HEK293T (cell line): Measurements from ENCODE around the gene TIRAP.

ENCODE experiments used
- CTCF ChIA-PET: fragments of 350-600 bp; formaldehyde crosslinking; extraction: SDS; loops from one replicate; lab custom pipeline; 2021; ENCODE audit warnings: antibody characterized with exemption, inconsistent platforms; lab: Yijun Ruan, JAX
- POLR2A ChIA-PET: fragments of 350-600 bp; formaldehyde crosslinking; extraction: SDS; loops from one replicate; lab custom pipeline; 2020; ENCODE audit warnings: antibody characterized with exemption, inconsistent platforms; lab: Yijun Ruan, JAX
- DNase-seq: peaks from one replicate; pipeline ENCODE4 v3.0.0; 2012; ENCODE audit warnings: mixed read lengths; ENCODE audit errors: extremely low spot score
- ARNT ChIP-seq: fragments of 450-650 bp; IDR thresholded peaks from 2 replicates; pipeline ENCODE4 v1.6.1; 2017; ENCODE audit warnings: mild to moderate bottlenecking
- BHLHE40 ChIP-seq: fragments of 450-650 bp; IDR thresholded peaks from 2 replicates; pipeline ENCODE4 v1.6.1; 2016; ENCODE audit warnings: mild to moderate bottlenecking, moderate library complexity, borderline replicate concordance
- CTBP1 ChIP-seq: fragments of 450-650 bp; IDR thresholded peaks from 2 replicates; pipeline ENCODE4 v1.6.1; 2016; ENCODE audit warnings: borderline replicate concordance
- ELF4 ChIP-seq: fragments of 450-650 bp; IDR thresholded peaks from 2 replicates; pipeline ENCODE4 v1.6.1; 2017; ENCODE audit warnings: antibody characterized with exemption
- FOXA1 ChIP-seq: fragments of 450-650 bp; IDR thresholded peaks from 2 replicates; pipeline ENCODE4 v1.6.1; 2016; ENCODE audit warnings: mild to moderate bottlenecking
- FOXK2 ChIP-seq: fragments of 450-650 bp; IDR thresholded peaks from 2 replicates; pipeline ENCODE4 v1.6.1; 2016; ENCODE audit warnings: mild to moderate bottlenecking
- FOXM1 ChIP-seq: fragments of 450-650 bp; IDR thresholded peaks from 2 replicates; pipeline ENCODE4 v1.6.1; 2017; ENCODE audit warnings: mild to moderate bottlenecking, borderline replicate concordance
- HDGF ChIP-seq: fragments of 450-650 bp; IDR thresholded peaks from 2 replicates; pipeline ENCODE4 v1.6.1; 2017; ENCODE audit warnings: antibody characterized with exemption, borderline replicate concordance
- L3MBTL2 ChIP-seq: fragments of 450-650 bp; conservative IDR thresholded peaks from 2 replicates; pipeline ENCODE4 v1.6.1; 2016; ENCODE audit warnings: mild to moderate bottlenecking
- LEF1 ChIP-seq: fragments of 450-650 bp; IDR thresholded peaks from 2 replicates; pipeline ENCODE4 v1.6.1; 2017; ENCODE audit warnings: mild to moderate bottlenecking, borderline replicate concordance
- NFRKB ChIP-seq: fragments of 450-650 bp; IDR thresholded peaks from 2 replicates; pipeline ENCODE4 v1.6.1; 2016; ENCODE audit warnings: mild to moderate bottlenecking, moderate library complexity
- SP1 ChIP-seq: fragments of 450-650 bp; IDR thresholded peaks from 2 replicates; pipeline ENCODE4 v1.6.1; 2017
- SUZ12 ChIP-seq: fragments of 450-650 bp; IDR thresholded peaks from 2 replicates; pipeline ENCODE4 v1.6.1; 2016; ENCODE audit warnings: mild to moderate bottlenecking
- TARDBP ChIP-seq: fragments of 450-650 bp; IDR thresholded peaks from 2 replicates; pipeline ENCODE4 v1.6.1; 2016
- ZNF384 ChIP-seq: fragments of 450-650 bp; IDR thresholded peaks from 2 replicates; pipeline ENCODE4 v1.6.1; 2016
- TF ChIP-seq, protein P1 (sequence below): fragments of 450-650 bp; IDR thresholded peaks from 2 replicates; pipeline ENCODE4 v1.6.1; 2016

Gene TIRAP

GRCh38 chr11:126313826-126314225 lies 30.9 kb downstream of the TIRAP start:
- TF ChIP-seq LEF1 = no peak
- TF ChIP-seq NFRKB = no peak
- DNase-seq = no peak
- POLR2A ChIA-PET = no interaction called here
- CTCF ChIA-PET = no interaction called here

DNA sequence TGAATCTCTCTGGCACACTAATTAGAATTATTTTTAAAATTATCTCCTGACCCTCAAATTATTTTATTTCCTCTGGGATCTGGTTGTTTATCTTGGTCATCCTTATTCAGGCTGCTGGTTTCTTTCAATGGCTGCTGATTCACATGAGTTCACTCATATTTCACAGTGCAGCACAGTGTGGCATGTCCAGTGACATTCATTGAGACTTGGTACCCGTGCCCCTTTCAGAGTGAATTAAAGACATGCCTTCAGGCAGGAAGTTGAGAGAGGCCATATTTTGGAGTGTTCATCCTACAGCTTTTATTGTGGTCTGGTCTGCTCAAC lies 34.5 kb downstream of the TIRAP start:
- ChIA-PET CTCF (no interaction called here), POLR2A (interaction anchor here (1.0 kb wide), 1 partner anchor 13 kb away, joined by 3 read pairs; the partner anchor contains the start of gene DCPS)
- DNase-seq = no peak
- TF ChIP-seq CTBP1 (no peak), FOXM1 (no peak), LEF1 (no peak), HDGF (no peak), TARDBP (no peak), ZNF384 (no peak), BHLHE40 (no peak), NFRKB (no peak), FOXA1 (no peak), SP1 (no peak), SUZ12 (no peak), FOXK2 (no peak), ELF4 (no peak), ARNT (no peak)
- TF ChIP-seq, protein P1, sequence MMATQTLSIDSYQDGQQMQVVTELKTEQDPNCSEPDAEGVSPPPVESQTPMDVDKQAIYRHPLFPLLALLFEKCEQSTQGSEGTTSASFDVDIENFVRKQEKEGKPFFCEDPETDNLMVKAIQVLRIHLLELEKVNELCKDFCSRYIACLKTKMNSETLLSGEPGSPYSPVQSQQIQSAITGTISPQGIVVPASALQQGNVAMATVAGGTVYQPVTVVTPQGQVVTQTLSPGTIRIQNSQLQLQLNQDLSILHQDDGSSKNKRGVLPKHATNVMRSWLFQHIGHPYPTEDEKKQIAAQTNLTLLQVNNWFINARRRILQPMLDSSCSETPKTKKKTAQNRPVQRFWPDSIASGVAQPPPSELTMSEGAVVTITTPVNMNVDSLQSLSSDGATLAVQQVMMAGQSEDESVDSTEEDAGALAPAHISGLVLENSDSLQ = no peak

DNA sequence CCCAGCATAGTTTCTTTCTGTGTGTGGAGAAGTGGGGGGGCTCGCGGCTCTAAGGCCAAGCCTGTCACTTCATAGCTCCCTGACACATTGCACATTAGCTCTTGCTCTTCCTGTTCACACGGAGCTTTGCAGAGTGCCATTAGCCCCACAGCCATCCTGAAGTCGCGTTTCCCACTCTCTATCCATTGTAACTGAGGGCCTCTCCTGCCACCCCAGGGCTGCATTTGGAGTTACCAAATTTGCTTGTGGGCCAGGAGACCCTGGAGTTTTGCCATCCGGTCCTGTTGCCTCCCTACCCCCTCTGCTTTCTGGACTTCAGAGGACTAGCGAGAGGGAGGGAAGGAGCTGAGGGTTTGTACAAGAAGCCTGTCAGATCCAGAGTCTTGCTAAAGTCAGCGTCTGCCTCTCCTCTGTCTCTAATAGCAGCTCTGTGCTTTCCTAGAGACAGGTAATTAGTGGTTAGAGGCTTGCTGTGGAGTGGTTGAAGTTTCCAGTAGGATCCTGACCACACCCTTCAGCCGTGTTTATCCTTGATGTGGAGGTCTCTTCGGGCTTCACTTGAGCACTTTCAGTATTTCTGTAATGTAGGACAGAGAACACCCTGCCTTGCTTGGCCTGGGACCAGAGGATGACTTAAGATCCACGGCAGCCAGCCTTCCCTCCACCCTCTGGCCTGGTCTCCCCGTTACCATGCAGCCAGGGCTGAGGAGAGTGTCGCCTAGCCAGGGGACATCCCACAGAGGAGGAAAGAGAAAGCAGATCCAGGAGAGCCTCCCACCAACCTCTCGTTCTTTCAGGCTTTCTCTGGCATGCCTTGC lies 35.1 kb downstream of the TIRAP start:
- POLR2A ChIA-PET = interaction anchor here (1.0 kb wide), 1 partner anchor 14 kb away, joined by 3 read pairs; the partner anchor contains the start of gene DCPS
- TF ChIP-seq NFRKB = no peak
- CTCF ChIA-PET = interaction anchor here (1.5 kb wide), 1 partner anchor 7 kb away, joined by 9 read pairs; no protein-coding TSS in a partner anchor
- DNase-seq = no peak

DNA sequence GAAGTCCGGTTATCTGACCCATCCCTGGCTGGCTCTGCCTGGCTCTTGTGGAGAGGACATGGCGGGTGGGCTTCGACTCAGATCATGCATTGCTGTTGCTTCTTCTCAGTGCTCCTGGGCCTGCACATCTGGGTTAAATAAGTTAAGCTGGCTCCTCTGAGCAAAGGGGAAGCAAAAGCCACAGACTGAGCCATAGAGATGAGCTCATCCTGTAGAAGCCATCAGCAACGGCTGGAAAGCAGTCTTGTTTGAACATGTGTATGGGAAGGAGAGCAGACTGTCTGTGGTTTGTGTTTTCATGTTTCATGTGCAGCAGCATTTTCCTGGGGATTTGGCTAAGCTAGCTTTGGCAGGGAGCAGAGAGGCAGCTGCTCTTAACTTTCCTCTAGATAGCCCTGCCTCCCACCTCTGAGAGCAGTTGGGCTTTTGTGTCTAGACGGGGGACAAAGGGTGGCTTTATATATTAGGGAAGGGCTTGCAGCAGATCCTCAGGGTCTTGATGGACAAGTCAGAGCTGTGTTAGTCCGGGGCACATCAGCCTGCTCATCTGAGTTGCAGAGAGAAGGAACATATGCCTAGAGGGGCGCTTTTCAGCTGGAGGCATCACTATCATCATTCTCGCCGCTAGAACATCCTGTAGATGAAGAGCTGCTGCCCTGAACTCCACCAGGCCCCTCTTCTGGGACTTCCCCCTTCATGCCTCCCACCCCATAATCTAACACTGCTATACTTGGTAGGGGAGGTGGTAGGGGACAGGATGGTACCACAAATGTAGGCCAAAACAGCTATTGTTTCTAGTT lies 35.9 kb downstream of the TIRAP start:
- DNase-seq = no peak
- CTCF ChIA-PET = interaction anchor here (1.5 kb wide), 1 partner anchor 8 kb away, joined by 9 read pairs; no protein-coding TSS in a partner anchor
- TF ChIP-seq SP1 = no peak
- TF ChIP-seq BHLHE40 = no peak
- no peak for TF ChIP-seq HDGF
- no peak for TF ChIP-seq LEF1
- no peak for TF ChIP-seq SUZ12
- no peak for TF ChIP-seq ARNT
- no peak for TF ChIP-seq ELF4
- TF ChIP-seq FOXM1 = no peak
- TF ChIP-seq CTBP1 = no peak
- no peak for TF ChIP-seq FOXK2
- TF ChIP-seq FOXA1 = no peak
- no peak for TF ChIP-seq ZNF384
- POLR2A ChIA-PET = interaction anchor here (0.9 kb wide), 1 partner anchor 15 kb away, joined by 4 read pairs; the partner anchor contains the start of gene DCPS

GRCh38 chr11:126319374-126319740 lies 36.5 kb downstream of the TIRAP start:
- no peak for DNase-seq
- POLR2A ChIA-PET = interaction anchor here (0.9 kb wide), 1 partner anchor 16 kb away, joined by 4 read pairs; the partner anchor contains the start of gene DCPS
- CTCF ChIA-PET = interaction anchor here (0.6 to 1.5 kb wide), 2 partner anchors 9 to 16 kb away, joined by 6 to 9 read pairs; no protein-coding TSS in a partner anchor
- TF ChIP-seq NFRKB (no peak), BHLHE40 (no peak), CTBP1 (no peak), ZNF384 (no peak)
- TF ChIP-seq, protein P1 = no peak

- ChIA-PET POLR2A (no interaction called here), CTCF (interaction anchor here (1.2 kb wide), 1 partner anchor 23 kb away, joined by 5 read pairs; no protein-coding TSS in a partner anchor)
- DNase-seq = no peak
- TF ChIP-seq HDGF (no peak), BHLHE40 (no peak), ZNF384 (no peak), FOXM1 (no peak), NFRKB (no peak), FOXK2 (no peak), SUZ12 (no peak), SP1 (no peak), CTBP1 (no peak), ELF4 (no peak), L3MBTL2 (no peak), FOXA1 (no peak), LEF1 (no peak), TARDBP (no peak), ARNT (no peak)
- TF ChIP-seq, protein P1 = no peak
Observed at GRCh38 chr11:126322996-126323395, 40.1 kb downstream of the TIRAP start.
